PC-3 (cell line): ENCODE data around the gene CCSER1.

Experiments used
- EZH2phosphoT487 ChIP-seq: fragments of 300-600 bp; sonication (generic); IDR thresholded peaks from 2 replicates; pipeline ENCODE4 v1.6.1; 2018; ENCODE audit warnings: mild to moderate bottlenecking, antibody characterized with exemption, low read length, borderline replicate concordance
- TF ChIP-seq, protein P1 (sequence below): fragments of 300-600 bp; sonication (generic); conservative IDR thresholded peaks from 2 replicates; pipeline ENCODE4 v1.5.1; 2017; ENCODE audit warnings: antibody characterized with exemption, low read depth, mild to moderate bottlenecking, low read length

DNA sequence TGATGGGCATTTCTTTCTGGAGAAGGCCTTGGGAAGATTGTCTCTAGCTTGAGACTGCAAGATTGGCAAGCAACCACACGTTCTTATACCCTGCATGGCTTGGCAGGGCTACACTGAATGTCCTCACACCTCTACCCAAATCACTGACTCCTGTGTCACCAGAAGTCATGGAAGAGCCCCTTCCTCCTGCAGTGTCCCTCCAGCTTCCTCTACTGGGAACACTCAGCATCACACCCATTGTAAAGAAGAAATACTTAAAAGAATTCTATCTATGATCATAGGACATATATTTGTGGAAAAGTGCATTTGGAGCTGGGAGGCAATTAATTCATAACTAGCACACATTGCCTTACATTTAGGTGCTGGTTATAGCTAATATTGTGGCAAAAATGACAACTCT is 113.1 kb downstream of the CCSER1 start:
- TF ChIP-seq, protein P1, sequence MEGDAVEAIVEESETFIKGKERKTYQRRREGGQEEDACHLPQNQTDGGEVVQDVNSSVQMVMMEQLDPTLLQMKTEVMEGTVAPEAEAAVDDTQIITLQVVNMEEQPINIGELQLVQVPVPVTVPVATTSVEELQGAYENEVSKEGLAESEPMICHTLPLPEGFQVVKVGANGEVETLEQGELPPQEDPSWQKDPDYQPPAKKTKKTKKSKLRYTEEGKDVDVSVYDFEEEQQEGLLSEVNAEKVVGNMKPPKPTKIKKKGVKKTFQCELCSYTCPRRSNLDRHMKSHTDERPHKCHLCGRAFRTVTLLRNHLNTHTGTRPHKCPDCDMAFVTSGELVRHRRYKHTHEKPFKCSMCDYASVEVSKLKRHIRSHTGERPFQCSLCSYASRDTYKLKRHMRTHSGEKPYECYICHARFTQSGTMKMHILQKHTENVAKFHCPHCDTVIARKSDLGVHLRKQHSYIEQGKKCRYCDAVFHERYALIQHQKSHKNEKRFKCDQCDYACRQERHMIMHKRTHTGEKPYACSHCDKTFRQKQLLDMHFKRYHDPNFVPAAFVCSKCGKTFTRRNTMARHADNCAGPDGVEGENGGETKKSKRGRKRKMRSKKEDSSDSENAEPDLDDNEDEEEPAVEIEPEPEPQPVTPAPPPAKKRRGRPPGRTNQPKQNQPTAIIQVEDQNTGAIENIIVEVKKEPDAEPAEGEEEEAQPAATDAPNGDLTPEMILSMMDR = 0 out of 2 replicates have a peak, but pooled peaks have one; percentile 14
- no peak for TF ChIP-seq EZH2phosphoT487
